Kidney (tissue), 14 donors: ENCODE data around the gene MORN1. TPM values are rescaled to one million over a fixed set of nuclear protein-coding genes. Genes with fewer than 3 reads are reported as not detected.

ENCODE experiments used
- DNase-seq, 5 donors: peaks; one replicate each; pipeline ENCODE4 v3.0.0-alpha.2; 2013 to 2020
- FAIRE-seq: peaks from 2 replicates; lab custom pipeline; 2012; peaks lifted over from hg19 to GRCh38; lab: Jason Lieb, UNC
- H3K27ac ChIP-seq, 2 donors: one replicate each; pipeline ENCODE4 v1.7.0; 2013; ENCODE audit warnings: low read depth in 2 of 2, low read length in 2 of 2, inconsistent platforms in 1 of 2
- H3K27me3 ChIP-seq: one replicate; pipeline ENCODE4 v1.7.1; 2013; ENCODE audit warnings: low read length, inconsistent platforms; ENCODE audit not compliant: control insufficient read depth, insufficient read depth
- H3K36me3 ChIP-seq, 3 donors: one replicate each; pipeline versions ENCODE4 v1.7.0 to v1.7.1; 2013; ENCODE audit warnings: low read length in 3 of 3, control low read depth in 1 of 3, inconsistent platforms in 1 of 3; ENCODE audit not compliant: insufficient read depth in 3 of 3, control insufficient read depth in 2 of 3
- H3K4me1 ChIP-seq, 3 donors: one replicate each; pipeline versions ENCODE4 v1.7.0 to v1.7.1; 2013; ENCODE audit warnings: low read length in 3 of 3, inconsistent platforms in 1 of 3, low read depth in 1 of 3; ENCODE audit not compliant: control insufficient read depth in 2 of 3, insufficient read depth in 2 of 3
- H3K4me3 ChIP-seq, 3 donors: one replicate each; pipeline versions ENCODE4 v1.7.0 to v1.8.1; 2013; ENCODE audit warnings: low read length in 3 of 3, control low read depth in 1 of 3, inconsistent platforms in 1 of 3
- H3K9ac ChIP-seq, 3 donors: one replicate each; pipeline versions ENCODE4 v1.7.0 to v1.7.1; 2013; ENCODE audit warnings: low read length in 3 of 3, control low read depth in 1 of 3, inconsistent platforms in 1 of 3
- H3K9me3 ChIP-seq, 3 donors: one replicate each; pipeline versions ENCODE4 v1.7.0 to v1.7.1; 2013; ENCODE audit warnings: low read length in 3 of 3, control low read depth in 1 of 3, inconsistent platforms in 1 of 3; ENCODE audit not compliant: control insufficient read depth in 2 of 3, insufficient read depth in 1 of 3
- CTCF ChIP-seq: IDR thresholded peaks from 3 replicates; pipeline ENCODE4 v1.5.1; 2012; ENCODE audit warnings: mild to moderate bottlenecking, moderate library complexity, borderline replicate concordance; ENCODE audit not compliant: insufficient read depth; ENCODE audit errors: extremely low read depth
- intact Hi-C: fragments of 100-400 bp; cut with DNase I; formaldehyde crosslinking; loops from one replicate; pipeline ENCODE4 v1.11.1; 2022
- polyA plus RNA-seq: library from polyadenylated mRNA; stranded (reverse); fragments of 350-450 nt; fragmentation: Illumina TruSeq; extraction: RNeasy Lipid Tissue Mini Kit (QIAGEN cat#74804); gene quantifications from one replicate; pipeline ENCODE4 v1.2.3, GENCODE V29; 2014; ENCODE audit warnings: low read depth, low replicate concordance; ENCODE audit not compliant: insufficient read depth
- total RNA-seq: library from RNA; stranded (reverse); fragmentation: NEBNext Ultra II Directional; extraction: Animal tissue kit (Norgen Biotek cat#: 25700); gene quantifications from one replicate; pipeline ENCODE4 v1.2.1, GENCODE V29; 2021
- donor health status: control.
- donor health status: control.
- donor health status: control.
- donor health status: control.
- donor health status: control.
- donor health status: DM: yes; HTN: yes; CAD: no.
- donor health status: Normal renal cell carcinoma (clear cell type).

MORN1 gene
- total and polyA plus RNA-seq, 2 donors from 2014 or later, result 9.0 to 24.7 TPM

- no peak overlapping the region for H3K27ac ChIP-seq
These were observed 60.2 kb downstream of the MORN1 start for GRCh38 chr1:2331200-2331544.

GRCh38 chr1:2330519-2331199, 60.7 kb downstream of the MORN1 start:
- TF ChIP-seq CTCF, result no peak
- FAIRE-seq (no peak), DNase-seq (peak in 1 of 5 donors; percentile 79)
- Histone ChIP-seq H3K9me3 (no peaks in the 10 kb centered on the region), H3K4me3 (no peak overlapping the region), H3K27ac (no peak overlapping the region), H3K36me3 (no peaks in the 10 kb centered on the region), H3K4me1 (no peaks in the 10 kb centered on the region), H3K9ac (peak overlapping the region in 1 of 3 donors; percentile 19), H3K27me3 (no peaks in the 10 kb centered on the region)
- intact Hi-C loops, result no loop called here

More at GRCh38 chr1:2331200-2331544, 60.2 kb downstream of the MORN1 start:
- intact Hi-C loops, result no loop called here
- Histone ChIP-seq H3K4me1 (no peaks in the 10 kb centered on the region), H3K9ac (no peak overlapping the region), H3K36me3 (no peaks in the 10 kb centered on the region), H3K9me3 (no peaks in the 10 kb centered on the region), H3K27me3 (no peaks in the 10 kb centered on the region), H3K4me3 (no peak overlapping the region)
- TF ChIP-seq CTCF, result no peak
- FAIRE-seq (no peak), DNase-seq (no peak)

GRCh38 chr1:2330035-2330434, 61.3 kb downstream of the MORN1 start:
- Histone ChIP-seq H3K36me3 (no peaks in the 10 kb centered on the region), H3K9me3 (no peaks in the 10 kb centered on the region), H3K27ac (no peak overlapping the region), H3K4me3 (no peak overlapping the region), H3K9ac (no peak overlapping the region), H3K4me1 (no peaks in the 10 kb centered on the region), H3K27me3 (no peaks in the 10 kb centered on the region)
- no peak for DNase-seq
- no peak for TF ChIP-seq CTCF
- intact Hi-C loops, result no loop called here
- no peak for FAIRE-seq
